ENCODE measurements around the gene RAB33B.

DNA sequence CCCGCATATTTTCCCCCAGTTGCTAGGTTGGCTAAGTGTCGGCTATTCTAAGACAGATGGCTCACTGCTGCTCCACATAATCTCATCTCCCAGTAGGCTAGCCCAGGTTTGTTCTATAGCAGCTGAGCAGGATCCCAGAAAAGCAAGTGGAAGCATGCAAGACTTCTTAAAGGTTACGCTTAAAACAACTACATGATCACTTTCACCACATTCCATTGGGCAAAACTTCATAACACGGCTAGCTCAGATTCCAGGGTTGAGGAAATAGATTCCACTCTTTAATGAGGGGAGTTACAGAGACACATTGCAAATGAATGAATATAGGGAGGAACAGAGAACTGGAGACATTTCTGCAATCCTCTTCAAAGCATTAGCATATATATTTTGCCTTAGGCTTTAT is 12.9 kb upstream of the RAB33B start:
- no peak for TF ChIP-seq TAF1 (IDR thresholded peaks at IDR 0.05; ENCODE audit: borderline replicate concordance, insufficient read depth, low read length)
- TF ChIP-seq SIN3A (IDR thresholded peaks at IDR 0.05; ENCODE audit: borderline replicate concordance, insufficient read depth, low read length), result no peak
- no peak for TF ChIP-seq POLR2AphosphoS5 (IDR thresholded peaks at IDR 0.05; ENCODE audit: low read depth, low read length)

All from PFSK-1 (cell line).